Common myeloid progenitor, CD34-positive (primary cell): Measurements from ENCODE around the gene NRG2.

Source experiments
- CTCF ChIA-PET: fragments of 350-600 bp; sonication (Branson Sonifier 250); formaldehyde crosslinking; loops from one replicate; lab custom pipeline; 2021; ENCODE audit warnings: antibody characterized with exemption; lab: Charles Lee
- POLR2A ChIA-PET: fragments of 350-600 bp; sonication (Branson Sonifier 250); formaldehyde crosslinking; loops from one replicate; lab custom pipeline; 2021; ENCODE audit warnings: antibody characterized with exemption; lab: Charles Lee
- DNase-seq, 3 donors: peaks; one replicate each; pipeline versions ENCODE4 v3.0.0 to v3.0.0-alpha.2; 2013
- H3K27ac ChIP-seq, 2 experiments: 1 replicate in 1 of 2; 2 replicates in 1 of 2; pipeline ENCODE4 v1.7.0; 2013; ENCODE audit warnings: inconsistent platforms in 2 of 2, low read length in 2 of 2, mild to moderate bottlenecking in 2 of 2, low read depth in 1 of 2, moderate library complexity in 1 of 2; ENCODE audit not compliant: severe bottlenecking in 2 of 2, insufficient read depth in 1 of 2, poor library complexity in 1 of 2
- H3K27me3 ChIP-seq, 5 experiments: replicated peaks in 2 of 5; 1 replicate in 3 of 5; 2 replicates in 2 of 5; pipeline versions ENCODE4 v1.6.1 to v1.7.0; 2013; ENCODE audit warnings: low read length in 4 of 5, mild to moderate bottlenecking in 2 of 5, moderate library complexity in 2 of 5, inconsistent platforms in 1 of 5; ENCODE audit not compliant: insufficient read depth in 5 of 5, control insufficient read depth in 4 of 5
- H3K36me3 ChIP-seq, 4 experiments: 1 replicate in 2 of 4; 2 replicates in 2 of 4; pipeline versions ENCODE4 v1.6.1 to v1.7.0; 2013; ENCODE audit warnings: low read length in 3 of 4, control low read depth in 1 of 4, mild to moderate bottlenecking in 1 of 4; ENCODE audit not compliant: control insufficient read depth in 4 of 4, insufficient read depth in 4 of 4
- H3K4me1 ChIP-seq, 4 experiments: 1 replicate in 3 of 4; 2 replicates in 1 of 4; pipeline versions ENCODE4 v1.6.1 to v1.7.1; 2013; ENCODE audit warnings: low read length in 3 of 4, mild to moderate bottlenecking in 3 of 4, control low read depth in 1 of 4, inconsistent platforms in 1 of 4, moderate library complexity in 1 of 4; ENCODE audit not compliant: control insufficient read depth in 4 of 4, insufficient read depth in 4 of 4; ENCODE audit errors: control extremely low read depth in 1 of 4
- H3K4me3 ChIP-seq, 7 experiments: 1 replicate in 4 of 7; 2 replicates in 3 of 7; pipeline versions ENCODE4 v1.5.1 to v1.7.0; 2013; ENCODE audit warnings: mild to moderate bottlenecking in 7 of 7, low read length in 6 of 7, moderate library complexity in 6 of 7, inconsistent platforms in 2 of 7, low read depth in 2 of 7, control low read depth in 1 of 7; ENCODE audit not compliant: insufficient read depth in 4 of 7, control insufficient read depth in 1 of 7; ENCODE audit errors: extremely low read depth in 1 of 7
- H3K9me3 ChIP-seq, 5 experiments: 1 replicate in 4 of 5; 2 replicates in 1 of 5; pipeline versions ENCODE4 v1.6.1 to v1.7.1; 2013; ENCODE audit warnings: low read length in 4 of 5, mild to moderate bottlenecking in 2 of 5, inconsistent platforms in 1 of 5, low read depth in 1 of 5, moderate library complexity in 1 of 5; ENCODE audit not compliant: control insufficient read depth in 4 of 5, insufficient read depth in 2 of 5; ENCODE audit errors: control extremely low read depth in 1 of 5
- WGBS: methylation state at CpG from one replicate; pipeline ENCODE4 v1.1.5; 2013; ENCODE audit not compliant: insufficient coverage; 5-methylcytosine and 5-hydroxymethylcytosine counted together

NRG2 gene

DNA sequence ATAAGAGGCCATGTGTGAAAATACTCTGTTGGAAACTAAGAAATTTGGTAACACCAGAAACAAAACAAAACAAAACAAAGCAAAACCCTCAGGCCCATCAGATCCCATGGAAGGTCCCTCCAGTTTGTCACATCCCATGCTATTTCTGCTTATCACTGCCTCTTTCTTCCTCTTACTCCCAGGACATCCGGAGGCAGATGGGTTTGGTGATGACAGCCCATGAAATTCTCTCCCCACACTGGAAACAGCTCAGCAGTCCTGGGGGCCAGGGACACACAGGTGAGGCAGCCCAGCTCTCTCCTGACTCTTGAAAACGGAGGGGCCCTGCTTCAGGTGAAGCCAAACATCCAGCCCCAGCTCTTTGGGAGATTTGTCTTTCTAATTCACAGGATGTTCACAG is 63.2 kb downstream of the NRG2 start:
- no peak for DNase-seq
- no peaks in the 10 kb centered on the region for H3K9me3 ChIP-seq
- POLR2A ChIA-PET: no interaction called here
- no peak overlapping the region for H3K4me3 ChIP-seq
- H3K27ac ChIP-seq: no peak overlapping the region
- CTCF ChIA-PET: interaction anchor here (0.6 to 1.9 kb wide), 2 partner anchors 10 to 199 kb away, joined by 3 to 15 read pairs; no protein-coding TSS in a partner anchor
- WGBS: 100% methylated on average over 1 of the region's 2 CpGs
- H3K27me3 ChIP-seq: peaks cover 0 to 17% (median 14%) of the 10 kb centered on the region in 5 experiments
- no peaks in the 10 kb centered on the region for H3K36me3 ChIP-seq
- H3K4me1 ChIP-seq: no peaks in the 10 kb centered on the region

DNA sequence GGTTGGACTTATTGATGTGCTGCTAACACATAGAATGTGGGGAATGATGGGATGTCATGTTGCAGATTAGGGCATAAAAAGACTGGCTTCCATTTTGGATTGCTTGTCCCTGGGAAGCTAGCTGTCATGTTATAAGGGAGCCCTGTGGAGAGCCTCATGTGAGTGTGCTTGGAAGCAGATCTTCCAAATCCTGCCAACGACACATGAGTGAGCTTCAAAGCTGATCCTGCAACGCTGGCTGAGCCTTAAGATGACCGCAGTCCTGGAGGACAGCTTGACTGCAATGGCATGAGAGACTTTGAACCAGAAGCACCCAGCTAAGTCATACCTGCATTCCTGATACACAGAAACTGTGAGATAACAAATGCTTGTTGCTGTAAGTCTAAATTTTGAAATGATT is 63.6 kb downstream of the NRG2 start:
- ChIA-PET CTCF (no interaction called here), POLR2A (no interaction called here)
- WGBS: 93% methylated on average over 3 of the region's 3 CpGs

GRCh38 chr5:139976703-139977102 is 66.4 kb downstream of the NRG2 start:
- Histone ChIP-seq H3K27ac (no peak overlapping the region), H3K36me3 (no peaks in the 10 kb centered on the region), H3K9me3 (no peaks in the 10 kb centered on the region), H3K4me3 (no peak overlapping the region), H3K4me1 (no peaks in the 10 kb centered on the region), H3K27me3 (peaks cover 0 to 13% (median 11%) of the 10 kb centered on the region in 5 experiments)
- WGBS: no CpG with 5 or more reads among the region's 1 CpG
- ChIA-PET CTCF (no interaction called here), POLR2A (interaction anchor here (0.5 kb wide), 1 partner anchor 282 kb away, joined by 3 read pairs; no protein-coding TSS in a partner anchor)
- no peak for DNase-seq

More for the DNA sequence above, 63.6 kb downstream of the NRG2 start:
- H3K27ac ChIP-seq: no peak overlapping the region
- peaks cover 0 to 17% (median 14%) of the 10 kb centered on the region in 5 experiments for H3K27me3 ChIP-seq
- H3K9me3 ChIP-seq: no peaks in the 10 kb centered on the region
- H3K4me1 ChIP-seq: no peaks in the 10 kb centered on the region
- no peak overlapping the region for H3K4me3 ChIP-seq
- no peak for DNase-seq
- no peaks in the 10 kb centered on the region for H3K36me3 ChIP-seq

DNA sequence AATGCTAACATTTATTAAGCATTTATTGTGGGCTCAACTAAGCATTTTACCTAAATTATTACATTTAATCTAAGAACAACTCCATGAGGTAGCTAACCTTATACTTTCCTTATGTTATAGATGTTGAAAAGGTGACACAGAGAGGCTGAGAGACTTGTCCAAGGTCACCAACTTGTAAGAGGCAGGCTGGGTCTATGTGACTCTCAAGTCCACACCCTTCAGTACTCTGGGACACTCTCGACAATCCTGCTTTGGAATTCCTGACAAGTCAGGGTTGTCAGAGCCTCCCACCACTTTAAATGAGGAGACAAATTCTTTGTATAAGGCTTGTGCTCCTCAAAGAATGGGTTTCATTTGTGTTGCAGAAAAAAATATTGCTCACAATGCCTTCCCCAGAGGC is 67.2 kb downstream of the NRG2 start:
- no peak for DNase-seq
- Histone ChIP-seq H3K27ac (no peak overlapping the region), H3K4me1 (no peaks in the 10 kb centered on the region), H3K9me3 (no peaks in the 10 kb centered on the region), H3K4me3 (no peak overlapping the region), H3K27me3 (peaks cover 0 to 11% (median 7%) of the 10 kb centered on the region in 5 experiments), H3K36me3 (no peaks in the 10 kb centered on the region)
- POLR2A ChIA-PET: interaction anchor here (0.6 kb wide), 1 partner anchor 60 kb away, joined by 3 read pairs; no protein-coding TSS in a partner anchor
- CTCF ChIA-PET: interaction anchor here (0.8 to 1.2 kb wide), 3 partner anchors 11 to 188 kb away, joined by 3 read pairs; no protein-coding TSS in a partner anchor
- WGBS: no CpG with 5 or more reads among the region's 1 CpG

DNA sequence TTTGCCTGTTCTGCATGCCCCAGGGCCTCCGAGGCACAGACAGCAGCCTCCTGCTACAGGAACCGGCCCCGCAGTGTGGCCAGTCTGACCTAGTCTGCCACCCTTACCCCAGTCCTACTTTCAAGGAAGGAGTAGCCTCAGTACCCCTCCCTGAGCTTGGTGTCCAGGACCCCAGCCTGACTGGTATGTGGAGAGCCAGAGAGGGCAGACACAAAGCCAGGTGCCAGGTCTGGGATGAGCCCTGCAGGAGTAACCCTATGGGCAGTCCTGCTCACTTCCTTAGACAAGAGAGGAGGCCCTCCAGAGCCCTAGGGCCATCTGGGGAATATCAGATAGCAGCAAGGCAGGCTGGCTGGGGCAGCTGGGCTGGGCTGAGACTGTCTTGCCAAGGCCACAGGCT is 67.8 kb downstream of the NRG2 start:
- no peak overlapping the region for H3K4me3 ChIP-seq
- H3K27ac ChIP-seq: no peak overlapping the region
- peaks cover 0 to 12% (median 8%) of the 10 kb centered on the region in 5 experiments for H3K27me3 ChIP-seq
- H3K4me1 ChIP-seq: no peaks in the 10 kb centered on the region
- H3K36me3 ChIP-seq: no peaks in the 10 kb centered on the region
- 100% methylated on average over 2 of the region's 3 CpGs for WGBS
- DNase-seq: no peak
- CTCF ChIA-PET: interaction anchor here (0.8 to 1.2 kb wide), 3 partner anchors 11 to 187 kb away, joined by 3 read pairs; no protein-coding TSS in a partner anchor
- POLR2A ChIA-PET: interaction anchor here (0.6 kb wide), 1 partner anchor 61 kb away, joined by 3 read pairs; no protein-coding TSS in a partner anchor
- no peaks in the 10 kb centered on the region for H3K9me3 ChIP-seq

DNA sequence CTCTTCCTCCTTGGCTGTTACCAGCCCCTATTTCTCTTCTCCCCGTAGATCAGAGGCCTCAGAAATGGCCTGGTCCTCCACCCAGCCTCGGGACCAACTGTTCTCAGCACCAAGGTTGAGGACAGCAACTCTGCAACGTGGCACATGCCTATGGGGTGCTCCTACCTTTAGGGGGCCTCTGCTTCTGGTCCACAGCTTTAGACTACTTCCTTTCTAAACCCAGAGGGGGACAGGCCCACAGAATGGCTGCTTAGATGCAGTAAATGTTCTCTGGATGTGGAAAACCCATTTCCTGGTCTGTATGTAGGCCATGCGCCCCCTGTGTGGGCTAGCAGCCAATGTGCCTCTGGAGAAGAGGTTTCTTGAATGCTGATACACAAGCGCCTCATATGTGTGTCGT is 68.4 kb downstream of the NRG2 start:
- Histone ChIP-seq H3K9me3 (no peaks in the 10 kb centered on the region), H3K4me3 (no peak overlapping the region), H3K27me3 (peaks cover 0 to 15% (median 3%) of the 10 kb centered on the region in 5 experiments), H3K27ac (no peak overlapping the region), H3K4me1 (no peaks in the 10 kb centered on the region), H3K36me3 (no peaks in the 10 kb centered on the region)
- DNase-seq: peak in 2 of 3 donors; percentile 58
- WGBS: 61% methylated on average over 6 of the region's 6 CpGs
- ChIA-PET POLR2A (no interaction called here), CTCF (interaction anchor here (1.1 to 8.7 kb wide), 3 partner anchors 10 to 187 kb away, joined by 3 to 155 read pairs (median 3); no protein-coding TSS in a partner anchor)

- ChIA-PET POLR2A (no interaction called here), CTCF (interaction anchor here (0.8 to 8.7 kb wide), 5 partner anchors 9 to 182 kb away, joined by 3 to 155 read pairs (median 3); no protein-coding TSS in a partner anchor)
- DNase-seq: no peak
- WGBS: 90% methylated on average over 2 of the region's 4 CpGs
- Histone ChIP-seq H3K4me1 (peaks cover 0 to under 1% (median 0%) of the 10 kb centered on the region in 4 experiments), H3K9me3 (no peaks in the 10 kb centered on the region), H3K27ac (no peak overlapping the region), H3K27me3 (peaks cover 0 to 19% (median 2%) of the 10 kb centered on the region in 5 experiments), H3K36me3 (no peaks in the 10 kb centered on the region), H3K4me3 (no peak overlapping the region)
Measured at GRCh38 chr5:139971202-139971725, 71.8 kb downstream of the NRG2 start.
